Activated CD8-positive, alpha-beta T cell treated with anti-CD3 and anti-CD28 coated beads, Interleukin-2, amount 10 ng/mL, durations not matched to agents 7 days and 5 days (primary cell): ENCODE data around the gene PINLYP. TPM values are rescaled to one million over a fixed set of nuclear protein-coding genes. Genes with fewer than 3 reads are reported as not detected.
A peak's percentile ranks its signal among the peaks of the same experiment; 100 is the strongest.

ENCODE experiments used
- ATAC-seq: fragments of 150-1000 bp; cut with Tn5 transposase; one replicate; pipeline ENCODE4 v1.10.0; 2021; ENCODE audit warnings: moderate library complexity
- CTCF ChIA-PET: fragments of 350-600 bp; sonication (Branson Sonifier 250); formaldehyde crosslinking; loops from one replicate; lab custom pipeline; 2021; ENCODE audit warnings: antibody characterized with exemption; lab: Charles Lee
- POLR2A ChIA-PET: fragments of 350-600 bp; sonication (Branson Sonifier 250); formaldehyde crosslinking; loops from one replicate; lab custom pipeline; 2021; ENCODE audit warnings: antibody characterized with exemption; lab: Charles Lee
- DNase-seq: peaks from one replicate; pipeline ENCODE4 v3.0.0-alpha.2; 2020
- H3K27ac Mint-ChIP-seq: one replicate; pipeline ENCODE4 v1.8.0; 2021; ENCODE audit warnings: mild to moderate bottlenecking, mixed read lengths
- H3K27me3 Mint-ChIP-seq: one replicate; pipeline ENCODE4 v1.8.0; 2021; ENCODE audit warnings: low read depth, mixed read lengths
- H3K36me3 Mint-ChIP-seq: one replicate; pipeline ENCODE4 v1.8.0; 2021; ENCODE audit warnings: low read depth, mixed read lengths
- H3K4me1 Mint-ChIP-seq: one replicate; pipeline ENCODE4 v1.8.0; 2021; ENCODE audit warnings: low read depth, mixed read lengths
- H3K4me3 Mint-ChIP-seq: one replicate; pipeline ENCODE4 v1.8.0; 2021; ENCODE audit warnings: mild to moderate bottlenecking, mixed read lengths
- H3K9me3 Mint-ChIP-seq: one replicate; pipeline ENCODE4 v1.8.0; 2022; ENCODE audit warnings: mixed read lengths; ENCODE audit not compliant: insufficient read depth
- total RNA-seq, 2 experiments: library from RNA; stranded (reverse); gene quantifications; one replicate each; pipeline ENCODE4 v1.2.3, GENCODE V29; 2021

The PINLYP gene
- total RNA-seq, 2 experiments from 2014 or later: 7.4 to 8.9 TPM

GRCh38 chr19:43563816-43564457 is 11.7 kb upstream of the PINLYP start:
- CTCF ChIA-PET: interaction anchor here (0.9 to 12.8 kb wide), 4 partner anchors 10 to 31 kb away, joined by 3 to 239 read pairs (median 22); partner anchors contain the start of genes IRGQ, XRCC1 and ZNF576
- no peak overlapping the region for H3K4me3 Mint-ChIP-seq
- H3K27me3 Mint-ChIP-seq: no peaks in the 10 kb centered on the region
- POLR2A ChIA-PET: interaction anchor here (1.0 kb wide), 2 partner anchors 9 to 11 kb away, joined by 3 to 4 read pairs; partner anchors contain the start of genes PINLYP and XRCC1
- H3K4me1 Mint-ChIP-seq: peaks cover 43% of the 10 kb centered on the region
- ATAC-seq (no peak), DNase-seq (no peak)
- H3K9me3 Mint-ChIP-seq: no peaks in the 10 kb centered on the region
- H3K36me3 Mint-ChIP-seq: peaks cover 38% of the 10 kb centered on the region
- peak overlapping the region; percentile 97 for H3K27ac Mint-ChIP-seq

DNA sequence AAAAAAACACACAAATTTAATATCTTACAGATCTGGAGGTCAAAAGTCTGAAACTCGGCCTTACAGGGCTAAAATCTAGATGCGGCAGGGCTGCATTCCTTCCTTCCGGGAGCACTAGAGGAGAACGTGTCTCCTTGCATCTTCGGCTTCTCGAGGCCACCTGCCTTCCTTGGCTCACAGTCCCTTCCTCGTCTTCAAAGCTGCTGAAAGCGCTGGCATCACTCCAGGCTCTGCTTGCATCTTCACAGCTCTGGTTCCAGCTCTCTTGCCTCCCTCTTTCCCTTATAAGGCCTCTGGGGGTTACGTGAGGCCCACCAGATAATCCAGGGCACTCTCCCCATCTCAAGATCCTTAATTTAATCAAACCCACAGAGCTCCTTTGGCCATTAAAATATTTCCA is 10.8 kb upstream of the PINLYP start:
- Mint-ChIP-seq H3K36me3 (peaks cover 33% of the 10 kb centered on the region), H3K4me3 (no peak overlapping the region), H3K4me1 (peaks cover 46% of the 10 kb centered on the region), H3K9me3 (no peaks in the 10 kb centered on the region), H3K27me3 (no peaks in the 10 kb centered on the region), H3K27ac (peak overlapping the region; percentile 57)
- CTCF ChIA-PET: interaction anchor here (1.0 to 4.4 kb wide), 6 partner anchors 10 to 118 kb away, joined by 3 to 30 read pairs (median 12); partner anchors contain the start of genes PINLYP and XRCC1
- POLR2A ChIA-PET: interaction anchor here (0.8 to 1.6 kb wide), 2 partner anchors 10 to 30 kb away, joined by 5 to 7 read pairs; no protein-coding TSS in a partner anchor
- DNase-seq (no peak), ATAC-seq (no peak)

GRCh38 chr19:43569657-43570056 is 5.9 kb upstream of the PINLYP start:
- Mint-ChIP-seq H3K27ac (no peak overlapping the region), H3K27me3 (no peaks in the 10 kb centered on the region), H3K36me3 (peaks cover 17% of the 10 kb centered on the region), H3K9me3 (no peaks in the 10 kb centered on the region), H3K4me1 (peaks cover 19% of the 10 kb centered on the region), H3K4me3 (no peak overlapping the region)
- ATAC-seq: no peak
- CTCF ChIA-PET: interaction anchor here (1.2 to 3.6 kb wide), 3 partner anchors 12 to 25 kb away, joined by 3 to 18 read pairs (median 17); no protein-coding TSS in a partner anchor
- POLR2A ChIA-PET: no interaction called here
- DNase-seq: no peak

DNA sequence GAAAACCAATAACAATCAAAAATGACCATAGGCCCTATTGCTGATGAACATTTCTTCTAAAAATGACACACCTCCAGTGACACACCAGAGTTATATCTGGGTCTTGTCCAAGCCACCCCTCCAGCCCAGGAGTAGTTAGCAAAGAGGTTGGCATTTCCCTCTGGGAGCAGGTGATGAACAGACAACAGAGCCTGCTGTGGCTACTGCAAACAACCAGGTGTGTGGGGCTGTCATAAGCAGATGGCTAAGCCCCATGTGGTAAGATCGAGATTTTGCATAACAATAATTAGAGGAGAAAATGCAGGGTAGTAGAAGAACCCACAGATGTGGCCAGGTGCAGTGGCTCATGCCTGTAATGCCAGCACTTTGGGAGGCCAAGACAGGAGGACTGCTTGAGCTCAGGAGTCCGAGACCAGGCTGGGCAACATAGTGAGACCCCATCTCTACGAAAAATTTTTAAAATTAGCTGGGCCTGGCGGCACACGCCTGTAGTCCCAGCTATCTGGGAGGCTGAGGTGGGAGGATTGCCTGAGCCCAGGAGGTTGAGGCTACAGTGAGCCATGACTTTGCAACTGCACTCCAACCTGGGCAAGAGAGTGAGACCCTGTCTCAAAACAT is 5.3 kb upstream of the PINLYP start:
- Mint-ChIP-seq H3K9me3 (no peaks in the 10 kb centered on the region), H3K36me3 (peaks cover 15% of the 10 kb centered on the region), H3K4me1 (peaks cover 20% of the 10 kb centered on the region), H3K4me3 (no peak overlapping the region), H3K27ac (no peak overlapping the region), H3K27me3 (no peaks in the 10 kb centered on the region)
- ChIA-PET CTCF (interaction anchor here (2.4 to 3.6 kb wide), 3 partner anchors 15 to 24 kb away, joined by 7 to 18 read pairs (median 17); no protein-coding TSS in a partner anchor), POLR2A (interaction anchor here (1.7 to 2.0 kb wide), 2 partner anchors 10 to 24 kb away, joined by 4 to 5 read pairs; no protein-coding TSS in a partner anchor)
- ATAC-seq (peak; percentile 12), DNase-seq (no peak)

DNA sequence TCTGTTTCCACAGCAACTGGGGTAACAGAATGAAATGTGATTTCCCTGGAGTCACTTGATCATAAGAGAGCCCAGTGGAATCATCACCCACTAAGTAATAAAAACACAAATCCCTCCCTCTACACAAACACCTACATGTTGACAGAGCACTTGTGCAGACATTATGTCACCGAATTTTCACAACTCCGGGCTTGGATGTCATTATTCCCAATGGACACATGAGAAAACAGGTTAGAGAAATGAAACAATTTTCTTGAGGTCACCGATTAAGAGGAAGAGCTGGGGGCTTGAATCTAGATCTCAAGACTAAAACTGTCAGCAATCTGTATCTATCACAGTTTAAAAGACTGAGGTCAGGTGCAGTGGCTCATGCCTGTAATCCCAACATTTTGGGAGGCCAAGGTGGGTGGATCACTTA is 3.4 kb upstream of the PINLYP start:
- ATAC-seq (no peak), DNase-seq (no peak)
- no peaks in the 10 kb centered on the region for H3K27me3 Mint-ChIP-seq
- ChIA-PET POLR2A (interaction anchor here (1.4 to 2.0 kb wide), 3 partner anchors 8 to 23 kb away, joined by 3 to 5 read pairs (median 4); partner anchors contain the start of gene IRGQ), CTCF (interaction anchor here (2.4 kb wide), 2 partner anchors 12 to 17 kb away, joined by 6 to 7 read pairs; no protein-coding TSS in a partner anchor)
- H3K27ac Mint-ChIP-seq: peak overlapping the region; percentile 23
- H3K9me3 Mint-ChIP-seq: no peaks in the 10 kb centered on the region
- no peak overlapping the region for H3K4me3 Mint-ChIP-seq
- H3K4me1 Mint-ChIP-seq: peaks cover 31% of the 10 kb centered on the region
- H3K36me3 Mint-ChIP-seq: peaks cover 13% of the 10 kb centered on the region

DNA sequence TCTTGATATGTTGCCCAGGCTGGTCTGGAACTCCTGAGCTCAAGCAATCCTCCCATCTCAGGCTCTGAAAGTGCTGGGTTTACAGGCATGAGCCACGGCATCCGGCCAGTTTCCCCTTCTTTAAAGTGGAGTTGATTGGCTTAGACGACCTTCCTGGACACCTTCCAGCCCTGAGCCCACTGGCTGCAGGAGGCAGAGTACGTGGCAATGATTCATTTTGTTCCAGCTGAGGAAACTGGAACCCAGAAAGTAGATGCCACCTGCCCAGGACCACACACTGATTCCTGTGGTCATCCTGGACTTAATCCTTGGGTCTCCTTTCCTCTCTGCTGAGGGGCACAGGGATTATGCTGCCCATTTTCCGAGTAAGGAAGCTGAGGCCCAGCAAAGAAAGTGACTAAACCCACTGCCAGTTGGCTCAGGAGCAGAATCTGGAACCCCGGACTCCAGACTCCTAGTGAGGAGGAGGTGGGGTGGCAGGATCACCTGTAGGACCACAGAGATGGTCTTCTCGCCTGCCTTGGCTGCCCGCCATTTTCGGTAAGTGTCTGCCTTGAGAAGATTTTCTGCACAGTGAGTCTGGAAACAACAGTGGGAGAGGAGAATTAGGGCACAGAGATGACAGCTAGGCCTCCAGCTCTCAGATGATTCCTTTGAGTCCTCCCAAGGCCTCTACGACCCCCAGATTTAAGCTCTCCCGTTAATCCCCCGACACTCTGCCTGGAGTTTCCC is 1.0 kb upstream of the PINLYP start:
- no peak for DNase-seq
- ChIA-PET CTCF (interaction anchor here (0.6 to 5.3 kb wide), 8 partner anchors 9 to 127 kb away, joined by 3 to 67 read pairs (median 6); partner anchors contain the start of genes IRGQ and ZNF576), POLR2A (interaction anchor here (0.8 to 5.0 kb wide), 5 partner anchors 11 to 43 kb away, joined by 3 to 44 read pairs (median 4); partner anchors contain the start of genes IRGQ and ZNF576)
- Mint-ChIP-seq H3K4me3 (peak overlapping the region; percentile 96), H3K9me3 (no peaks in the 10 kb centered on the region), H3K27me3 (no peaks in the 10 kb centered on the region), H3K36me3 (peaks cover 13% of the 10 kb centered on the region), H3K4me1 (peaks cover 45% of the 10 kb centered on the region), H3K27ac (peak overlapping the region; percentile 93)
- no peak for ATAC-seq

DNA sequence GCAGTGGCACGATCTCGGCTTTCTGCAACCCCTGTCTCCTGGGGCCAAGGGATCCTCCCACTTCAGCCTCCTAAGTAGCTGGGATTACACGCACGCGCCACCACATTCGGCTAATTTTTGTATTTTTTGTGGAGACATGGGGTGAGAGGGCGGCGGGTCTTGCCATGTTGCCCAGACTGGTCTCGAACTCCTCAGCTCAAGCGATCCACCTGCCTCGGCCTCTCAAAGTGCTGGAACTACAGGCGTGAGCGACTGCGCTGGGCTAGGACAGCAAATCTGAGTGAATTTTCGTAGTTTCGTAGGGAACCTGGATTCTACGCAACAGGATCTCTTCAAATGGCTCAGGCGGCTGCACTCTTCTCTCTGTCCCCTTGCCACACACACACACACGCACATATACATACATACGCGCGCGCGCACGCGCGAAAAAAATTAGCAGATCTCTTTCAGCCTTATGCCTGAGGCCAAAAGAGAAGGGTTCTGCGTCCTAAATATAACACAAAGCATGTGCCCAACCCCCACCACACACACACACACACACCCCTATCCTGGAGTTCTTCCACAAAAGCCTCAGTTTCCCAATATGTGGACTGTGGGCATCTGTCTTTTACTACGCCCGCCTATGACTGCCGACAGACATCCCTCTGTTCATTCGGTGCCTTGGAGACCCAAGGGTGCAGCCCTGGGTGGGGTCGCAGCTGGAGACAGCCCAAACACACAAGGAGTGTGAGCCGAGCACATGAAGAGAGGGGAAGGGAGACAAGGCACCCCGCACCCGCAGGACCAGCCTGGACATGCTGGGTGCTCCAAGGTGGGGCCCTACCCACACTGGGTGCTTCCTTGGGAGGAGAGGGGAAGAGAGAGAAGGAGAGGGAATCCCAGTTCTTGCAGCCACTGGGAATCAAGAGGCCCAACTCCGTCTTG is 616 bp downstream of the PINLYP start:
- ATAC-seq (peak; percentile 5), DNase-seq (no peak)
- Mint-ChIP-seq H3K27me3 (no peaks in the 10 kb centered on the region), H3K27ac (peak overlapping the region; percentile 93), H3K36me3 (peaks cover 11% of the 10 kb centered on the region), H3K4me1 (peaks cover 50% of the 10 kb centered on the region), H3K9me3 (no peaks in the 10 kb centered on the region), H3K4me3 (peak overlapping the region; percentile 96)
- CTCF ChIA-PET: interaction anchor here (2.8 to 5.3 kb wide), 3 partner anchors 11 to 21 kb away, joined by 11 to 67 read pairs (median 25); partner anchors contain the start of genes IRGQ and ZNF576
- POLR2A ChIA-PET: interaction anchor here (0.6 to 5.0 kb wide), 3 partner anchors 12 to 20 kb away, joined by 4 to 44 read pairs (median 4); partner anchors contain the start of genes IRGQ and ZNF576

- CTCF ChIA-PET: interaction anchor here (5.3 to 9.0 kb wide), 2 partner anchors 17 kb away, joined by 67 to 88 read pairs; partner anchors contain the start of genes IRGQ and ZNF576
- no peak overlapping the region for H3K27ac Mint-ChIP-seq
Observed at GRCh38 chr19:43578787-43579186, 3.2 kb downstream of the PINLYP start.

GRCh38 chr19:43581467-43581866 is 5.9 kb downstream of the PINLYP start:
- H3K27me3 Mint-ChIP-seq: no peaks in the 10 kb centered on the region
- H3K27ac Mint-ChIP-seq: peak overlapping the region; percentile 92
- ChIA-PET CTCF (interaction anchor here (2.1 to 9.0 kb wide), 2 partner anchors 15 to 26 kb away, joined by 9 to 88 read pairs; partner anchors contain the start of genes IRGQ and ZNF576), POLR2A (interaction anchor here (0.6 kb wide), 1 partner anchor 52 kb away, joined by 3 read pairs; no protein-coding TSS in a partner anchor)
- no peaks in the 10 kb centered on the region for H3K9me3 Mint-ChIP-seq
- H3K4me1 Mint-ChIP-seq: peaks cover 64% of the 10 kb centered on the region
- ATAC-seq (no peak), DNase-seq (no peak)
- peak overlapping the region; percentile 85 for H3K4me3 Mint-ChIP-seq
- H3K36me3 Mint-ChIP-seq: peaks cover 19% of the 10 kb centered on the region

More at GRCh38 chr19:43578787-43579186, 3.2 kb downstream of the PINLYP start:
- no peaks in the 10 kb centered on the region for H3K27me3 Mint-ChIP-seq
- POLR2A ChIA-PET: no interaction called here
- no peaks in the 10 kb centered on the region for H3K9me3 Mint-ChIP-seq
- H3K36me3 Mint-ChIP-seq: peaks cover 1% of the 10 kb centered on the region
- ATAC-seq (no peak), DNase-seq (no peak)
- peak overlapping the region; percentile 85 for H3K4me3 Mint-ChIP-seq
- H3K4me1 Mint-ChIP-seq: peaks cover 65% of the 10 kb centered on the region

- H3K27me3 Mint-ChIP-seq: no peaks in the 10 kb centered on the region
Observed at GRCh38 chr19:43582495-43582894, 6.9 kb downstream of the PINLYP start.

More at GRCh38 chr19:43582495-43582894, 6.9 kb downstream of the PINLYP start:
- no peak for ATAC-seq
- POLR2A ChIA-PET: interaction anchor here (0.8 to 0.9 kb wide), 2 partner anchors 12 to 20 kb away, joined by 3 read pairs; no protein-coding TSS in a partner anchor
- H3K4me1 Mint-ChIP-seq: peaks cover 58% of the 10 kb centered on the region
- H3K36me3 Mint-ChIP-seq: peaks cover 19% of the 10 kb centered on the region
- H3K9me3 Mint-ChIP-seq: no peaks in the 10 kb centered on the region
- H3K4me3 Mint-ChIP-seq: no peak overlapping the region
- DNase-seq: no peak
- H3K27ac Mint-ChIP-seq: no peak overlapping the region
- CTCF ChIA-PET: interaction anchor here (4.4 to 9.0 kb wide), 2 partner anchors 14 to 27 kb away, joined by 23 to 88 read pairs; partner anchors contain the start of genes IRGQ and ZNF576
